LNCaP clone FGC (cell line): ENCODE data around the gene CRACR2B.

Source experiments
- DNase-seq: peaks from one replicate; pipeline ENCODE4 v3.0.0-alpha.2; 2011; ENCODE audit warnings: low read depth
- H3K4me3 ChIP-seq: 2 replicates; pipeline ENCODE4 v1.5.1; 2011; ENCODE audit warnings: mild to moderate bottlenecking, low read depth, low read length, control low read depth
- CTCF ChIP-seq: IDR thresholded peaks from 2 replicates; pipeline ENCODE4 v1.5.1; 2012; ENCODE audit warnings: mild to moderate bottlenecking; ENCODE audit not compliant: control insufficient read depth, insufficient read depth; ENCODE audit errors: extremely low read depth

CRACR2B gene

GRCh38 chr11:787084-787675 is 40.5 kb upstream of the CRACR2B start:
- no peak for DNase-seq
- no peak overlapping the region for H3K4me3 ChIP-seq
- TF ChIP-seq CTCF = no peak

GRCh38 chr11:788009-788640 is 39.6 kb upstream of the CRACR2B start:
- DNase-seq = no peak
- no peak for TF ChIP-seq CTCF
- no peak overlapping the region for H3K4me3 ChIP-seq

- H3K4me3 ChIP-seq = no peak overlapping the region
- TF ChIP-seq CTCF = no peak
- DNase-seq = no peak
These were observed 38.5 kb upstream of the CRACR2B start for GRCh38 chr11:788953-789940.

GRCh38 chr11:789943-790342 is 37.8 kb upstream of the CRACR2B start, which contains the start of gene CEND1:
TSS of gene CEND1 (minus strand) at chr11:790090. CDS start at chr11:788576, 1,514 bp downstream.
- no peak within 1 kb of the TSS for H3K4me3 ChIP-seq
- no peak for TF ChIP-seq CTCF
- DNase-seq = no peak

- TF ChIP-seq CTCF = no peak
- no peak overlapping the region for H3K4me3 ChIP-seq
- DNase-seq = no peak
These were observed 36.8 kb upstream of the CRACR2B start for GRCh38 chr11:790721-791564.

- no peak overlapping the region for H3K4me3 ChIP-seq
- no peak for TF ChIP-seq CTCF
- no peak for DNase-seq
These were observed 35.8 kb upstream of the CRACR2B start for GRCh38 chr11:791658-792534.
